HepG2 (cell line): ENCODE measurements around the gene PHF14. TPM values are rescaled to one million over a fixed set of nuclear protein-coding genes. Genes with fewer than 3 reads are reported as not detected.

Source experiments
- ELF4 ChIP-seq: sonication (generic); formaldehyde crosslinking; IDR thresholded peaks from 2 replicates; pipeline ENCODE4 v1.5.0; 2020; ENCODE audit warnings: missing genetic modification reagents, mild to moderate bottlenecking, moderate library complexity, borderline replicate concordance
- HOXA5 ChIP-seq: sonication (generic); formaldehyde crosslinking; IDR thresholded peaks from 2 replicates; pipeline ENCODE4 v1.4.0; 2020; ENCODE audit warnings: missing genetic modification reagents
- MAFF ChIP-seq: IDR thresholded peaks from 2 replicates; pipeline ENCODE4 v1.6.1; 2011; ENCODE audit warnings: low read depth, low read length, improper control_type of control experiment
- NFE2L1 ChIP-seq: sonication (generic); formaldehyde crosslinking; IDR thresholded peaks from 2 replicates; pipeline ENCODE4 v1.4.0; 2020; ENCODE audit warnings: missing genetic modification reagents, mild to moderate bottlenecking, borderline replicate concordance
- NFYC ChIP-seq: IDR thresholded peaks from 2 replicates; pipeline ENCODE4 v1.6.1; 2016; ENCODE audit warnings: missing genetic modification reagents, missing compliant biosample characterization
- REPIN1 ChIP-seq: sonication (generic); formaldehyde crosslinking; IDR thresholded peaks from 2 replicates; pipeline ENCODE4 v1.8.0; 2022; ENCODE audit warnings: missing genetic modification reagents, low read depth, mild to moderate bottlenecking, borderline replicate concordance
- SETDB1 ChIP-seq: sonication (generic); formaldehyde crosslinking; IDR thresholded peaks from 2 replicates; pipeline ENCODE4 v1.5.1; 2020; ENCODE audit warnings: missing genetic modification reagents, mild to moderate bottlenecking, borderline replicate concordance
- SIX4 ChIP-seq: sonication (generic); formaldehyde crosslinking; IDR thresholded peaks from 2 replicates; pipeline ENCODE4 v1.4.0; 2020; ENCODE audit warnings: missing genetic modification reagents
- ZBTB3 ChIP-seq: sonication (generic); formaldehyde crosslinking; IDR thresholded peaks from 2 replicates; pipeline ENCODE4 v1.4.0; 2020; ENCODE audit warnings: low read depth, mild to moderate bottlenecking, moderate library complexity, missing genetic modification reagents, borderline replicate concordance
- ZFYVE20 ChIP-seq: sonication (generic); formaldehyde crosslinking; IDR thresholded peaks from 2 replicates; pipeline ENCODE4 v1.8.0; 2023; ENCODE audit warnings: low read depth, mild to moderate bottlenecking, moderate library complexity, missing genetic modification reagents, borderline replicate concordance
- ZNF577 ChIP-seq: sonication (generic); formaldehyde crosslinking; IDR thresholded peaks from 2 replicates; pipeline ENCODE4 v1.4.0; 2020; ENCODE audit warnings: mild to moderate bottlenecking, low read depth, missing genetic modification reagents, borderline replicate concordance
- ZNF839 ChIP-seq: sonication (generic); formaldehyde crosslinking; IDR thresholded peaks from 2 replicates; pipeline ENCODE4 v1.4.0; 2020; ENCODE audit warnings: missing genetic modification reagents, mild to moderate bottlenecking, borderline replicate concordance
- polyA plus RNA-seq, 8 experiments: library from polyadenylated mRNA; depleted of rRNA in 3 of 8; stranded (reverse) in 7 of 8; unstranded in 1 of 8; fragments of >200 nt; fragmentation: Illumina TruSeq in 4 of 8; extraction: Trizol in 4 of 8; gene quantifications; 2 replicates each; pipeline versions ENCODE4 v1.2.1 to v1.2.3, GENCODE V29; 2011 to 2016; ENCODE audit warnings: low read depth in 4 of 8, missing spikeins in 1 of 8, mixed read lengths in 1 of 8; ENCODE audit not compliant: insufficient read depth in 1 of 8
- total RNA-seq, 5 experiments: library from RNA; depleted of rRNA; stranded (reverse); fragments of >200 nt; fragmentation: Illumina TruSeq; extraction: Trizol; gene quantifications; 2 replicates each; pipeline ENCODE4 v1.2.3, GENCODE V29; 2016; ENCODE audit warnings: low read depth in 1 of 5
- TF ChIP-seq, protein P1 (sequence below): IDR thresholded peaks from 2 replicates; pipeline ENCODE4 v1.6.1; 2016; ENCODE audit warnings: control low read depth
- TF ChIP-seq, protein P2 (sequence below): sonication (generic); formaldehyde crosslinking; IDR thresholded peaks from 2 replicates; pipeline ENCODE4 v1.5.0; 2020; ENCODE audit warnings: missing genetic modification reagents, mild to moderate bottlenecking, borderline replicate concordance
- TF ChIP-seq, protein P3 (sequence below): sonication (generic); formaldehyde crosslinking; IDR thresholded peaks from 2 replicates; pipeline ENCODE4 v1.5.1; 2020; ENCODE audit warnings: mild to moderate bottlenecking, missing genetic modification reagents, borderline replicate concordance
- TF ChIP-seq, protein P4 (sequence below): sonication (generic); formaldehyde crosslinking; IDR thresholded peaks from 2 replicates; pipeline ENCODE4 v1.5.0; 2020; ENCODE audit warnings: mild to moderate bottlenecking, missing genetic modification reagents, borderline replicate concordance

The PHF14 gene
- total and polyA plus RNA-seq, 2 of the 13 experiments (the other 11 are each of a cell fraction or from before 2014, with no cell fraction given) = 18.9 to 68.7 TPM

DNA sequence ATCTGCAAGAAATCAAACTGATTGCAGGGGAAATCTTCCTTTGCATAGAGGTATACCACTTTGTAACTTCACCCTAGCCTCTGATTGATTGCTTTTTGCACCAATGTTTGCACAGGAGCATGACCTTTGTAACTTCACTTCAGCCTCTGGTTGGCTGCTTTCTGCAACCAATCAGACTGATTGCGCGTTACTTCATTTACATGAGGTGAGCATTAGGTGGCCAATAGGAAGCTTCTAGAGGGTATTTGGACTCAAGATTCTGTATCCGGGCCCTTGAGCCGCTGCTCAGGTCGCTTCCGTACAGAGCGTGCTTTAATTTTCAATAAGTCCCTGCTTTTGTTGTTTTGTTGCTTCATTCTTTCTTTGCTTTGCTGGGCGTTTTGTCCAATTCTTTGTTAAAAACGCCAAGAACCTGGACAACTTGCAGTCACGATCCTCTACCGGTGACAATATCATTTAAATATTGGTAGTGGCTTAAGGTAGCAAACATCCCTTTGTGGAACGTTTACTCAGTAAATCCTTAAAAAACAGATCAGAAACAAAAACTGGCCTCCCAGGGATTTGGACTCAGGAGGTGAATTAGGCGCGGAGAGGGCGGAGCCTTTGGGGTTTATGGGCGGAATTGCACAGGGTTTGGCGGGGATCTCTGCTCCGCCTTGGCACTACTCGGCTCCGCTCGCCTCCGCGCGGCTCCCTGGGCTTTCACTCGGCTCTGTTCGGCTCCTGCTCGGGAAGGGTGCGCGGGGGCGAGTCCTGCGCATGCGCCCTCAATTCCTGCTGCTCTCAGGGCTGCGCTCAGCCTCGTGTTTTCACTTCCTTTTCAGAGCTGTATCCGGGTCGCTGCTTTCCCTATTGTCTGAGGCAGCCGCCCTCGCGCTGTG lies at the start of gene PHF14 (continued):
- TF ChIP-seq NFYC (peak; percentile 95), ZBTB3 (CRISPR knock-in tag) (0 out of 2 replicates have a peak, but pooled peaks have one; percentile 31), ZNF577 (no peak), SIX4 (no peak), NFE2L1 (CRISPR knock-in tag) (no peak), ZNF839 (CRISPR knock-in tag) (0 out of 2 replicates have a peak, but pooled peaks have one; percentile 37), SETDB1 (no peak), HOXA5 (CRISPR knock-in tag) (peak; percentile 97), REPIN1 (CRISPR knock-in tag) (peak; percentile 56; the same call in 1 of the 2 replicates), ZFYVE20 (CRISPR knock-in tag) (no peak), ELF4 (CRISPR knock-in tag) (peak; percentile 87; the same call in 1 of the 2 replicates), MAFF (no peak)
- TF ChIP-seq, protein P1, sequence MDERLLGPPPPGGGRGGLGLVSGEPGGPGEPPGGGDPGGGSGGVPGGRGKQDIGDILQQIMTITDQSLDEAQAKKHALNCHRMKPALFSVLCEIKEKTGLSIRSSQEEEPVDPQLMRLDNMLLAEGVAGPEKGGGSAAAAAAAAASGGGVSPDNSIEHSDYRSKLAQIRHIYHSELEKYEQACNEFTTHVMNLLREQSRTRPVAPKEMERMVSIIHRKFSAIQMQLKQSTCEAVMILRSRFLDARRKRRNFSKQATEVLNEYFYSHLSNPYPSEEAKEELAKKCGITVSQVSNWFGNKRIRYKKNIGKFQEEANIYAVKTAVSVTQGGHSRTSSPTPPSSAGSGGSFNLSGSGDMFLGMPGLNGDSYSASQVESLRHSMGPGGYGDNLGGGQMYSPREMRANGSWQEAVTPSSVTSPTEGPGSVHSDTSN = peak; percentile 93
- TF ChIP-seq, protein P2, sequence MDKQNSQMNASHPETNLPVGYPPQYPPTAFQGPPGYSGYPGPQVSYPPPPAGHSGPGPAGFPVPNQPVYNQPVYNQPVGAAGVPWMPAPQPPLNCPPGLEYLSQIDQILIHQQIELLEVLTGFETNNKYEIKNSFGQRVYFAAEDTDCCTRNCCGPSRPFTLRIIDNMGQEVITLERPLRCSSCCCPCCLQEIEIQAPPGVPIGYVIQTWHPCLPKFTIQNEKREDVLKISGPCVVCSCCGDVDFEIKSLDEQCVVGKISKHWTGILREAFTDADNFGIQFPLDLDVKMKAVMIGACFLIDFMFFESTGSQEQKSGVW (CRISPR knock-in tag) = peak; percentile 75; the same call in 1 of the 2 replicates
- TF ChIP-seq, protein P3, sequence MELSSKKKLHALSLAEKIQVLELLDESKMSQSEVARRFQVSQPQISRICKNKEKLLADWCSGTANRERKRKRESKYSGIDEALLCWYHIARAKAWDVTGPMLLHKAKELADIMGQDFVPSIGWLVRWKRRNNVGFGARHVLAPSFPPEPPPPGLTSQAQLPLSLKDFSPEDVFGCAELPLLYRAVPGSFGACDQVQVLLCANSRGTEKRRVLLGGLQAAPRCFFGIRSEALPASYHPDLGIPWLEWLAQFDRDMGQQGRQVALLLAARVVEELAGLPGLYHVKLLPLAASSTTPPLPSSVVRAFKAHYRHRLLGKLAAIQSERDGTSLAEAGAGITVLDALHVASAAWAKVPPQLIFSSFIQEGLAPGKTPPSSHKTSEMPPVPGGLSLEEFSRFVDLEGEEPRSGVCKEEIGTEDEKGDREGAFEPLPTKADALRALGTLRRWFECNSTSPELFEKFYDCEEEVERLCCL (CRISPR knock-in tag) = no peak
- TF ChIP-seq, protein P4, sequence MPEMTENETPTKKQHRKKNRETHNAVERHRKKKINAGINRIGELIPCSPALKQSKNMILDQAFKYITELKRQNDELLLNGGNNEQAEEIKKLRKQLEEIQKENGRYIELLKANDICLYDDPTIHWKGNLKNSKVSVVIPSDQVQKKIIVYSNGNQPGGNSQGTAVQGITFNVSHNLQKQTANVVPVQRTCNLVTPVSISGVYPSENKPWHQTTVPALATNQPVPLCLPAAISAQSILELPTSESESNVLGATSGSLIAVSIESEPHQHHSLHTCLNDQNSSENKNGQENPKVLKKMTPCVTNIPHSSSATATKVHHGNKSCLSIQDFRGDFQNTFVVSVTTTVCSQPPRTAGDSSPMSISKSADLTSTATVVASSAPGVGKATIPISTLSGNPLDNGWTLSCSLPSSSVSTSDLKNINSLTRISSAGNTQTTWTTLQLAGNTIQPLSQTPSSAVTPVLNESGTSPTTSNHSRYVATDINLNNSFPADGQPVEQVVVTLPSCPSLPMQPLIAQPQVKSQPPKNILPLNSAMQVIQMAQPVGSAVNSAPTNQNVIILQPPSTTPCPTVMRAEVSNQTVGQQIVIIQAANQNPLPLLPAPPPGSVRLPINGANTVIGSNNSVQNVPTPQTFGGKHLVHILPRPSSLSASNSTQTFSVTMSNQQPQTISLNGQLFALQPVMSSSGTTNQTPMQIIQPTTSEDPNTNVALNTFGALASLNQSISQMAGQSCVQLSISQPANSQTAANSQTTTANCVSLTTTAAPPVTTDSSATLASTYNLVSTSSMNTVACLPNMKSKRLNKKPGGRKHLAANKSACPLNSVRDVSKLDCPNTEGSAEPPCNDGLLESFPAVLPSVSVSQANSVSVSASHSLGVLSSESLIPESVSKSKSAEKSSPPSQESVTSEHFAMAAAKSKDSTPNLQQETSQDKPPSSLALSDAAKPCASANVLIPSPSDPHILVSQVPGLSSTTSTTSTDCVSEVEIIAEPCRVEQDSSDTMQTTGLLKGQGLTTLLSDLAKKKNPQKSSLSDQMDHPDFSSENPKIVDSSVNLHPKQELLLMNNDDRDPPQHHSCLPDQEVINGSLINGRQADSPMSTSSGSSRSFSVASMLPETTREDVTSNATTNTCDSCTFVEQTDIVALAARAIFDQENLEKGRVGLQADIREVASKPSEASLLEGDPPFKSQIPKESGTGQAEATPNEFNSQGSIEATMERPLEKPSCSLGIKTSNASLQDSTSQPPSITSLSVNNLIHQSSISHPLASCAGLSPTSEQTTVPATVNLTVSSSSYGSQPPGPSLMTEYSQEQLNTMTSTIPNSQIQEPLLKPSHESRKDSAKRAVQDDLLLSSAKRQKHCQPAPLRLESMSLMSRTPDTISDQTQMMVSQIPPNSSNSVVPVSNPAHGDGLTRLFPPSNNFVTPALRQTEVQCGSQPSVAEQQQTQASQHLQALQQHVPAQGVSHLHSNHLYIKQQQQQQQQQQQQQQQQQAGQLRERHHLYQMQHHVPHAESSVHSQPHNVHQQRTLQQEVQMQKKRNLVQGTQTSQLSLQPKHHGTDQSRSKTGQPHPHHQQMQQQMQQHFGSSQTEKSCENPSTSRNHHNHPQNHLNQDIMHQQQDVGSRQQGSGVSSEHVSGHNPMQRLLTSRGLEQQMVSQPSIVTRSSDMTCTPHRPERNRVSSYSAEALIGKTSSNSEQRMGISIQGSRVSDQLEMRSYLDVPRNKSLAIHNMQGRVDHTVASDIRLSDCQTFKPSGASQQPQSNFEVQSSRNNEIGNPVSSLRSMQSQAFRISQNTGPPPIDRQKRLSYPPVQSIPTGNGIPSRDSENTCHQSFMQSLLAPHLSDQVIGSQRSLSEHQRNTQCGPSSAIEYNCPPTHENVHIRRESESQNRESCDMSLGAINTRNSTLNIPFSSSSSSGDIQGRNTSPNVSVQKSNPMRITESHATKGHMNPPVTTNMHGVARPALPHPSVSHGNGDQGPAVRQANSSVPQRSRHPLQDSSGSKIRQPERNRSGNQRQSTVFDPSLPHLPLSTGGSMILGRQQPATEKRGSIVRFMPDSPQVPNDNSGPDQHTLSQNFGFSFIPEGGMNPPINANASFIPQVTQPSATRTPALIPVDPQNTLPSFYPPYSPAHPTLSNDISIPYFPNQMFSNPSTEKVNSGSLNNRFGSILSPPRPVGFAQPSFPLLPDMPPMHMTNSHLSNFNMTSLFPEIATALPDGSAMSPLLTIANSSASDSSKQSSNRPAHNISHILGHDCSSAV (CRISPR knock-in tag) = 0 out of 2 replicates have a peak, but pooled peaks have one; percentile 38
